GM19351 (cell line): ENCODE measurements around the gene P2RX3.
"Not testable (repeated sequence)": the region's sequence is repeated elsewhere in the genome, so short reads cannot be mapped to it uniquely, and the experiment has no call there.

Experiments used
- ATAC-seq: cut with Tn5 transposase; IDR thresholded peaks from one replicate; pipeline ENCODE4 v1.9.1; 2021; ENCODE audit warnings: mild to moderate bottlenecking, moderate library complexity; ENCODE audit not compliant: unreplicated experiment

The P2RX3 gene

DNA sequence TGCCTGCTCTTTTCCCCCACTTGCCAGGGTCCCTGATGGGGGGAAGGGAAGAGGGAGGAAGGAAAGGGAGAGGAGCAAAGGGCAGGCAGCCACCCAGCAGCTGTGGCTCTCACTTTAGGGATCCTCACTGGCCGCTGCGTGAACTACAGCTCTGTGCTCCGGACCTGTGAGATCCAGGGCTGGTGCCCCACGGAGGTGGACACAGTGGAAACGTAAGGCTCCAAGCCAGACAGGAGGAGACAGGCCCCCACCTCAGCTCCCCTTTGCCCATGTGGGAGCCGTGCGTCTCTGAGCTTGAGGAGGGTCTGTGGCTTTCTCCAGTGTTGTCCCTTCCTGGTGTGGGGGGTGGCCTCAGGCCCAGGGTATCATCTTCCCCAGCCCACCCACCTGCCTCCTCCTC, 9.9 kb downstream of the P2RX3 start:
- ATAC-seq, result no peak

DNA sequence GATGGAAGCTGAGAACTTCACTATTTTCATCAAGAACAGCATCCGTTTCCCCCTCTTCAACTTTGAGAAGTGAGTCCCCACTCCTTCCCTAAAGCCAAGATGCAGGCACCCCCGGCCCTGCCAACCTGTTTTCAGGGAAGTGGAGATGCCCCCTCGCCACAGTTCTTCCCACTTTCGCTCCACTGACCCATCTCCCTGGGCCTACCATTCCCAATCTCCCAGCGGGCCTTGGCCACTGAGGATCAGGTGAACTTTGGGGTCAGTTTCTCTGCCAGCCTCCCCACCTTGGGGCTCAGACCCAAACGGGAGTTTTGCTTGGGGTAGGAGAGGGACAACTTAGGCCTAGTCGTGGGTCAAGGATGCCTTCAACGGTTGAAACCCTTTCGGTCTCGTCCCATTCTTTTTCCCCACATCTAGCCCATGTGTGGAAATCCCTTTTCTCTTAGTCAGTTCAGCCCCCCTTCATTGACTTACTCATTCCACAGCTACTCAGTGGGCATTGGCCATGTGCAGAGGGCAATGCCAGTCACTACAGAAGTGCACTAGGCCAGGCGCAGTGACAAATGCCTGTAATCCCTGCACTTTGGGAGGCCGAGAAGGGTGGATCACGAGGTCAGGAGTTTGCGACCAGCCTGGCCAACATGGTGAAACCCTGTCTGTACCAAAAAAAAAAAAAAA, 10.6 kb downstream of the P2RX3 start:
- ATAC-seq, result no peak

DNA sequence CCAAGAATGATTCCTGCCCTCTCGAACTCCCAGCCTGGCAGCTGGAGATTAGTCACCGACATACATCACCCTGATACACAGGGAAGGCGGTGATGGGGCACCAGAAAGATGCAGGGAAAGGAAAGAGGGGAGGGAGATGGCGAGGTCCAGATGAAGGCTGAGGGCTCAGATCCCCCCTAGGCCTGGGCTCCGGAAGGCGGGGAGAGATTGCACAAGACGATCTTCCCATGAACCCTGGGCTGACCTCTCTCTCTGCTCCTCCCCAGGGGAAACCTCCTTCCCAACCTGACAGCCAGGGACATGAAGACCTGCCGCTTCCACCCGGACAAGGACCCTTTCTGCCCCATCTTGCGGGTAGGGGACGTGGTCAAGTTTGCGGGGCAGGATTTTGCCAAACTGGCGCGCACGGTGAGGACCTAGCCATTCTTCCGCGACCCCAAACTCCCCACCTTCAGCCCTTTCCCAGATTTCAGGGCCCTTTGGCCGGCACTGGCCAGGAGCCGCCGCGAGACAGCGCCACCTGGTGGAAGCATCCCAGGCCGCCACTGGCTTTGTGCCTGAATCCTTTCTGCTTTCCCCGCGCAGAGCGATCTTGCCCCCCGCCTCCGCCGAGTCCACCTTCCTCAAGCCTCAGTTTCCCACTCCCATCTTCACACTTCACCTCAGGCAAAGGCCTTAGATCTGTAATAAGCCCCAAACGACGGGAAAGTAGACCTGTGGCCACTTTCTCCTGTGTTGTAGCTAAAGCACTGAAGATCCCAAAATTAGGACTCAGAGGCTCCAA, 11.5 kb downstream of the P2RX3 start:
- no peak for ATAC-seq

DNA sequence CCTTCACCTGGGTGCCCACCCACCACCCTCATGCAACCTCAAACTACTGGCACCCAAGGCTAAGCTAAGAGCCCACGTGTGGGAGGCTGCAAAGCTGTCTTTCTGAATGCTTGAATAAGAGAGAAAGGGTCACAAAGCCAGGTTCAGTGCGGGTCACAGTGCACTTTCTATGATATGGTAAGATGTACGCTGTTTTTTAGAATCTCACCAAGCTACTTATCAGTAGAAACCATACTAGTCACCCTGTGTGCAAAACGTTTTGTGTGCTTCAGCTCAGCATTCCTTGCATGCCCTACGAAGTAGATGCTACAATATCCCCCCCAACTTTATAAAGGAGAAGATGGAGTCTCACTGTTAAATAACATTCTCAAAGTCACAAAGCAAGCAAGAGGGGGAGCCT, 14.9 kb downstream of the P2RX3 start:
- ATAC-seq, result no peak

DNA sequence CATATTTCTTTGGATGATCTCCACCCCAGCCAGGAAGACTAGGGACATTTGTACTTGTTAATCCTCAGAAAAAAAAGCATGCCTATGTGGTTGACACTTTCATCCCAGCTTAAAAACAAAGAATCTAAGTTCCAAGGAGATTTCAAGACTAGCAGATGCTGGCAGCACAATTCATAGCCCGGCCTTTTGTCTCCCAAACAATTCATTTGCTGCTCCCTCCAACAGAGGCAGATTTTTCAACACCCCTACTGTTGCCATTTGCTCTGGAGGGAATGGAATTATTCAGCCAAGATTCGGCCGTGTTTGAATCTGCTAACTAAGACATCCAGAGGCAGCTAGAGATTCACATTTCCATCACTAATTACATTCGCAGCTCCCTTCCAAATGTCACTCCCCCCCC, 15.3 kb downstream of the P2RX3 start:
- no peak for ATAC-seq

DNA sequence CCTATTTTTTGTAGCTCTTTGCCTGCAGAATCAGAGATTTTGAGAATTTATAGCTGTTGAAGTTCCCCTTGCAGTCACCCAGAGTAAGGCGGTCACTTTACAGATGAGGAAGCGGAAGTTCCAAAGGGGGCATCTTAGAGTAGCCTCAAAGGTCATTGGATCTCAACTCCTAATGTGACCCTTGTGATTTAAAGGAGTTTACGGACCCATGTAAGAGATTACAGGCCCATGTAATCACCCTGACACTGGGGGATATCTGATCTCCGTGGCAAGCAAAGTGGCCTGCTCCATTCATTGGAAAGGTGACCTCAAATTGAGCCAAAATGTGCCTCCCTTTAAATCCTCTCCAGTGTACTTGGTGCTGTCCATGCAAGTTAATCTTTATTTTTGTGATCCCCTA, 15.7 kb downstream of the P2RX3 start:
- no peak for ATAC-seq

DNA sequence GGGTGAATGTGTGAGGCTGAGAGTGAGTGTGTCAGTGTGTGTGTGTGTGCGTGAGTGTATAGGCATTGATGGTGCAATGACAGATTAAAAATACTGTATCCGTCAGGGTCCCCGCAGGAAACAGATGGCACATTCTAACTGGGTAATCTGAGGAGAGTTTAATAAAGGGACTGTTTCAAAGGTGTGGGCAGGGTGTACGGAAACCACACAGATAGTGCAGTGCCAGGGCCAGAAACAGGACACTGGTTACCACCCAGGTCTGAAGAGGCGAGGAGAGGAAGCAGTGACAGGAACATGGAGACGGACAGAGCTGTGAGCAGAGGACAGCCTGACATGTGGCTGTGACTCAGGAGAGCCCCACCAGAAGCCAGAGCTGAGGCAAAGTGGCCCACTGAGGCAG, 16.5 kb downstream of the P2RX3 start:
- no peak for ATAC-seq

DNA sequence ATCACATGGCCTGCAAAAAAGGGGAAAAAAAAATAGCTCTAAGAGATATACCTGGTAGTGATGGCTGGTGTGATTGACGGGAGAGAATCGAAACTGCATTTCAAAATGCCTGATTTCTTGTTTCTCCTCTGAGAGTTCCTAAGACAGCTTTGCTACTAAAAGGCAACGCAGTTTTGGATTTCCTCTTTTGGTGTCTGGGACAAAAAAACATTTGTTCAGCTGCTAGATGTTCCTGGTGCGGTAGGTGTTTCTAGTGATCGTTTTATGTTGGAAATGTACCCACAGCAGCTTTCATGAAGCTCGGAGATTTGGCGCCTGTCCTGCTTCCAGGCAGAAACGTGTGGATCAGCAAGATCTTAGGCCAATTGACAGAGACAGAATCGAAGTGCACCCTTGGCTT, 18.1 kb downstream of the P2RX3 start:
- no peak for ATAC-seq

DNA sequence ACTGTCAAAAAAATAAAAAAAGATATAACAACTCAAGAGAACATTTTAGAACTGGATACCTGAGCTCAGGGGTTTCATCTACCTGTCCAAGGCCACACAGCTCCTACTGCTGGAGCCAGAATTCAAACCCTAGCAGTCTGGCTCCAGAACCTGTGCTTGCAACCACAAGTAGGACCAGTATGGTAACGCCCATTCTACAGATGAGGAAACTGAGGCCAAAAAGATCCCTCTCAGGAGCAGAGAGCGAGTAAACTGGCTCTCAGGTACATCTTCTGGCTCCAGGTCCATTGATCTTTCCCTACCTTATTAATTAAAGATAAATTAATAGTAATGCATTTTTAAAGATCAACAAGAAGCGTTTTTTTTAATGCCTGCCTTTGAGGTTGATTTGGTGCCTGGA, 19.2 kb downstream of the P2RX3 start:
- ATAC-seq, result no peak

DNA sequence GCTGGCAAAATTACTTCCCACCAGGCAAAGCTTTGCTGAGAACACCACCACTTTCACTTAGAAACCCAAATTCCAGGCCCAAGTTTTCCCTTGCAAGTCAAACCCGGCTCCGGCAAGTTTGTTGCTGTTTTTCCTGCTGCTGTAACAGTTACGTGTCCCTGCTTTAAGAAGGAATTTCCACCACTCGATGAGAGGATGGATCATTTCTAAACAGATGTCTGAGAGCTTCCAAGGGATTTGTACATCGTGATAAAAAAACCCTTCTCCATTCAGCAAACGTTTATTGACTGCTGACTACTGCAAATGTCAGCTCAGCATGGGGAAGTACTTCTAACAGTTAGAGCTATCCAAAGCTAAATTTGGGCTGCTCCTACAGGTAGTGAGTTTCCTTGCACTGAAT, 19.7 kb downstream of the P2RX3 start:
- ATAC-seq, result no peak

DNA sequence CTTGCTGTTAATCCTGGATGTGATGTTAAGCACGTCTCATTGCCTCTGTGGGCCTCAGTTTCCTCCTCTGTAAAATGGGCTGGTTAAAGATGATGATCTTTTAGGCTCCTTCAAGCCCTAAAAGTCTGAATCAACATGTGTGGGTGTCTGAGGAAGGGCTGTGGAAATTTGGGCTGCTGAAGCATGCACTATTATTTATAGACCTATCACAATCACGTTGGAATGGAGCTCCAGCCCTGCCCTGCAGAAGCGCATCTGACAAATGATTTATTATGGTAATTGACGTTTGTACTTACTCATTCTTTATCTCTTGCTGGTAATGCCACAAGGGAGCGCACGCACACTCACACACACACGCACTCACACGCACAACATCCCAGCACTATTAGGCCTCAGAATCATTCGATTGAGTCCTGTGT, 20.4 kb downstream of the P2RX3 start:
- ATAC-seq, result no peak

DNA sequence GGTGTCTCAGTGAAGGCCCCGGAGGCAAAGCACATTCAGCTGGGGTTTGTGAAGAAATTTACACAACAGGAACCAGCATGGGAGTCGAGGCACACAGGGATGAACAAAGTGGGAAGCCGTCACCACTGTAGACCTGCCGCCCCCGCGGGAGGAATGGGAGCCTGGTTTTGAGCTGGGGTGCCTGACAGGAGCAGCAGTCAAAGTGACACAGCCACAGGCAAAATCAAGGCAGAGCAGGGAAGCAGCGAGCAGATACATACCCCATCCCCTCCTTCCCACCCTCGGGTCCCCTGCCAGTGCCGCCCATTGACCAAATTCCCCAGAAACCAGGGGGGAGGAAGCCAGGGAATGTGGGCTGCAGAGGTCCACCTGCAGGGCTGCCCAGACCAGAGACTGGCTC, 20.8 kb downstream of the P2RX3 start:
- ATAC-seq, result no peak

DNA sequence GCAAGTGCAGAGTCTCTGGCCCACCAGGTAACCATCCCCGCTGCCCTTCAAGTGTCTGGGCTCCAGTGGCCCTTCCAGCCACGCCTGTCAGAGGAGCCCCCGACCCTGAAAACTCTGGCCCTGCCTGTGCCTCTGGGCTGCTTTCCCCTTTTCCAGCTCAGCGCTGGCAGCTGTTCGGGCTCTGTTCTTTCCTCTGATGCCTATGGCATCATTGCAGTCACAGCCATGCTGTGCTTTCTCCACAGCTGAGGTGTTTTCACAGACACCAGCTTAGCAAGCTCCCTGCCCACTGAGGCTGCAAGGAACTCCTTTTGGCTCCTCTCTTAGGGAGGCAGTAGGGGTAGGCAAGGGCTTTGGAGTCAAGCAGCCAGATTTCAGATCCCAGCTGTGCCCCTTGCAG, 21.2 kb downstream of the P2RX3 start:
- no peak for ATAC-seq

DNA sequence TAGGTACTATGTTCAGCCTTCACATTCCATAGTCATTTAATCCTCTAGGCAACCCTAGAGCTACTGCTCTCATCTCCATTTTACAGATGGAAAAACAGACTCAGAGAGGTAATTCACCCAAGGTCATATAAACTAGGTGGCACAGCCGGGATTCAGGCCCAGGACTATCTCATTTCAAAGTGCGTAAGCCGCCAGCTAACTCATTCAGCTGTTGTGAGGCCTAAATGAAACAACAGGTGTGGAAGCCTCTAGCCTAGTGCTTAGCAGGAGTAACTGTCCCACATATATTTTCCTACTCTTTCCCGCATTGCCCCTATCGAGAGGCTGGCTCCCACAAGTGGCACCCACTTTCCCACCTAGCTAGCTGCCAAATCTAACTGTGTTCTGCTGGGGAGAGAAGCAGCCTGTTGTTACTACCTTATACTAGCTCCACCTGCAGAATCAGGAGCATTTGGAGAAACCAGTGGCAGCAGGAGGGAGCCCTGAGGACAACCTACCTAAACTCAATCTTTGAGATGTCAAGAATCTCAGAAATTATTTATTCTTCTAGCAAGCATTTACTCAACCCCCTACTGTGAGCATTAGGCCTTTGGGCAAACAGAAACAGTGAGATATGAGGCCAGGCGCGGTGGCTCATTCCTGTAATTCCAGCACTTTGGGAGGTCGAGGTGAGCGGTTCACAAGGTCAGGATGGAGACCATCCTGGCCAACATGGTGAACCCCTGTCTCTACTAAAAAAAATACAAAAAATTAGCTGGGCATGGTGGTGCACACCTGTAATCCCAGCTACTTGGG, 21.9 kb downstream of the P2RX3 start:
- no peak for ATAC-seq

DNA sequence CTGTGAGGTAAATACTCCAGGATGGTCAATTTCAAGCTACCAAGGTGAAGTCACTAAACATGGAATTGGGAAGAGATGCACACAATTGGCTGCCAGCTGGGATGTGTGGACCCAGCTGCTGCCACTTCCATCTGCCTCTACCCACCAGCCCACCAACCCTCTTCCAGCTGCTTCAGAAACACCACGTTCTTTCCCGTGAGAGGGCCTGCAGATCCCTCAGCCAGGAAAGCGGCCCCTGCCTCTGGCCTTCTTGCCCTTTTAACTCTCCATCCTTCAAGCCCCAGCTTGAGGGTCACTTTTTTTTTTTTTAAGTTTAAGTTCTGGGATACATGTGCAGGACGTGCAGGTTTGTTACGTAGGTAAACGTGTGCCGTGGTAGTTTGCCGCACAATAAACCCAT, 22.8 kb downstream of the P2RX3 start:
- no peak for ATAC-seq

DNA sequence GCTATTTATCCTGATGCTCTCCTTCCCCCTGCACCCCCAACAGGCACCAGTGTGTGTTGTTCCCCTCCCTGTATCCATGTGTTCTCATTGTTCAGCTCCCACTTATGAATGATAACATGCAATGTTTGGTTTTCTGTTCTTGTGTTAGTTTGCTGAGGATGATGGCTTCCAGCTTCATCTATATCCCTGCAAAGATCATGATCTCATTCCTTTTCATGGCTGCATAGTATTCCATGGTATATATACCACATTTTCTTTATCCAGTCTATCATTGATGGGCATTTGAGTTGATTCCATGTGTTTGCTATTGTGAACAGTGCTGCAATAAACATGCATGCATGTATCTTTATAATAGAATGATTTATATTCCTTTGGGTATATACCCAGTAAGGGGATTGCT, 23.3 kb downstream of the P2RX3 start:
- not testable (repeated sequence) for ATAC-seq

DNA sequence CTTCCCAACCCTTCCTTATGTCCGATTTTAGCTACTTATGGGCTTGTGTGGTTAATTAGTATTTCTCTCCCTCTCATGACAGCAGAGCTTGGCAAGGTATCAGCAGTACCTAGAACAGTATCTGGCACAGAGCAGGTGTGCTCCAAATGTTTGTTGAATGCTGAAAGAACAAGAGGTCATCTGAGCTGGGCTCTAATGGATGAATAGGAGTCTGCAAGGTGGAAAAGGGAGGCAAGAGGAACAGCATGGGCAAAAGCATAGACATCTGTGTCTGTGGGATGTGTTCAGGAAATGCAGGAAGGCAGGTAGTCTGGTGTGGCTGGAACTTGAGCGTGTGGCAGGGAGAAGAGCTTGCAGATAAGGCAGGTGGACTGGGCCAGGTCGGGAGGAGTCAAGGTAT, 23.8 kb downstream of the P2RX3 start:
- no peak for ATAC-seq

DNA sequence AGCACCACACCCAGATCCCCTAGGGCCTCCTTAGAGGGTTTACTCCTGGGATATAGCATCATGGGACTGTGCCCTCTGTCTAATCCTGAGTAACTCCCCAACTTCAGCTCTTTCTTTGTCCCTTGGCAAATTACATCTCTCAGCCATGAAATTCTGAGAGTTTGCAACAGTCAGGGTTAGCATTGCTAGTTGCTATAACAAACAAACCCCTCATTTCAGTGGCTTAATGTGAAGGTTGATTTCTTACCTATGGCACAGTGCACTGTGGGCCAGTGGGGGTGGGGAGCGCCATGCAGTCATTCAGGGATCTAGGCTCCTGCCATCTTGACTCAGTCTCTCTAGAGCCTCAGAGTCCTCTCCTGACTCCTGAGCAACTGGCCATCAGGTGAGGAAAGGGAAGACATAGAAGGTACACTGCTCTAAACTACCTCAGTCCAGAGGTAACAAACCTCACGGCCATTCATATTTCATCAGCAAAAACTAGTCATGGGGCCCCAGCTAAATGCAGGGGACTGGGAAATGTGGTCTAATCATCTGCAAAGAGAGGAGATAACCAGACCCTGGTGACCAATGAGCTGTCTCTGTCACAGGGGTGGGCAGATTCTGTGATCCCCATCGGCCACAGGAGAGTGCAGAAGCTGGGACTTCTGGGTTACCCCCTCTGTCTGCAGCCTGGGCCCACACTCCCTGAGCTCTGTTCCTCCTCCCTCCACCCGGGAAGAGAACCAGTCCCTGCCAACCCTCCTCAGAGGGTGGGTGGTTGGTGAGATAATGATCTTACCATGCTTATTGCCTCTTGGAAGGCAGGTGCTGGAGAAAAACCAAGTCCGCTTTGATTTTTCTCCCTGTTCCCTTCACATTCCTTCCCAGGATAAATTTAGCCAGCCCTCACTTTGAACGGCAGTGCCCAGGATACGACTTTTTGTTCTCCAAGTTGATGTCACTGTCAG, 25.3 kb downstream of the P2RX3 start:
- no peak for ATAC-seq

DNA sequence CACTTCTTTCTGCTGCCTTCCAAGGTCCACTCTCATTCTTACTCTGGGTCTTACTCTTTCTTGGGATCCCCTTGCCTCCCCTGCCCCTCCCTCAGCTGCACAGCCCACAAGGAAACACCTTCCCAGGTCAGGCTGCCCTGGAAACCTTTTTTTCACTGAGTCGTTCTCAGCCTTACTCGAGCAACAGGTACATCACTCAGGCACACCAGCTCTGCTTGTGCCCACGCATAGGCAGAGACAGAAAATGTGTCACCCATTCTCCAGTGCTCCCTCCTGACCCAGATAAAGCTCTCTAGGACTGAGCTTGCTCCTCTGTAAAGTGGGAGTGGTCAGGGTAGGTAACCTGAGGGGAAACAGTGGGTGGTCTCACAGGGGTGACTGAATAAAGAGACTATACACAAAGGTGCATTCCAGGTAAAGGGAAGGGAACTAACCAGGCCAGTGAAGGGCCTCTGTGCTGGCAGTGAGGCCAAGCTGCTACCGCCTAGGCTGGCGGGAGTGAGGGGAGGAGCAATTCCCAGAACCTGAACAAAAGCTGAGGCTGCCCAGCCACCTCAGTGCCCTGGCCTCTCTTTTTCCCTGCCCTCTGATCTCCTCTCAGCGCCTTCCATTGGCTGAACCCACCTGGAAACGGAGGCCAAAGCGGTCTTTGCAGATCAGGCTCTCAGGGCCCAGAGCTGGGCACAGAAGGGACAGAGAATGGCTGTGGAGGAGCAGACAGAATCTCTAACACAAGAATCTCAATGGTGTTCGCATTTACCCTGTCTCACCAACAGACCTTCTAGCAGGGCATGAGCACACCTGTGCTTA, 26.9 kb downstream of the P2RX3 start:
- no peak for ATAC-seq
